Keratinocyte (primary cell): ENCODE measurements around the gene FFAR2. TPM values are rescaled to one million over a fixed set of nuclear protein-coding genes. Genes with fewer than 3 reads are reported as not detected.

ENCODE experiments used
- DNase-seq: peaks from one replicate; pipeline ENCODE4 v3.0.0-alpha.2; 2011; ENCODE audit warnings: low read depth, missing footprints, low spot score
- FAIRE-seq: peaks from 2 replicates; lab custom pipeline; 2011; peaks lifted over from hg19 to GRCh38; lab: Jason Lieb, UNC
- H2AFZ ChIP-seq: 2 replicates; pipeline ENCODE4 v1.6.0; 2012; ENCODE audit warnings: low read length, control low read depth, inconsistent platforms; ENCODE audit not compliant: control insufficient read depth
- H3K27ac ChIP-seq: 2 replicates; pipeline ENCODE4 v1.5.1; 2011; ENCODE audit warnings: low read length; ENCODE audit not compliant: control insufficient read depth, insufficient read depth
- H3K27me3 ChIP-seq: 3 replicates; pipeline ENCODE4 v1.6.0; 2011; ENCODE audit warnings: low read length; ENCODE audit not compliant: control insufficient read depth, insufficient read depth; ENCODE audit errors: extremely low read depth
- H3K36me3 ChIP-seq, 2 experiments: 2 replicates in 1 of 2; 3 replicates in 1 of 2; pipeline ENCODE4 v1.5.1; 2011; ENCODE audit warnings: low read length in 2 of 2, mild to moderate bottlenecking in 1 of 2; ENCODE audit not compliant: control insufficient read depth in 2 of 2, insufficient read depth in 2 of 2; ENCODE audit errors: extremely low read depth in 1 of 2
- H3K4me1 ChIP-seq: 3 replicates; pipeline ENCODE4 v1.5.1; 2011; ENCODE audit warnings: low read length; ENCODE audit not compliant: control insufficient read depth, insufficient read depth; ENCODE audit errors: extremely low read depth
- H3K4me2 ChIP-seq: 3 replicates; pipeline ENCODE4 v1.6.0; 2011; ENCODE audit warnings: low read depth, low read length; ENCODE audit not compliant: control insufficient read depth, insufficient read depth; ENCODE audit errors: extremely low read depth
- H3K4me3 ChIP-seq, 3 experiments: fragments of 200-600 bp in 1 of 3; sonication (generic) in 1 of 3; 2 replicates in 2 of 3; 3 replicates in 1 of 3; pipeline ENCODE4 v1.5.1; 2011 to 2016; ENCODE audit warnings: low read length in 3 of 3, mild to moderate bottlenecking in 3 of 3, control low read depth in 2 of 3, inconsistent platforms in 1 of 3, low read depth in 1 of 3, mixed read lengths in 1 of 3, mixed run types in 1 of 3, moderate library complexity in 1 of 3; ENCODE audit not compliant: control insufficient read depth in 2 of 3, insufficient read depth in 2 of 3; ENCODE audit errors: extremely low read depth in 1 of 3
- H3K79me2 ChIP-seq: 2 replicates; pipeline ENCODE4 v1.6.0; 2012; ENCODE audit warnings: low read length; ENCODE audit not compliant: control insufficient read depth, insufficient read depth
- H3K9ac ChIP-seq: 3 replicates; pipeline ENCODE4 v1.6.0; 2011; ENCODE audit warnings: low read length; ENCODE audit not compliant: control insufficient read depth, insufficient read depth; ENCODE audit errors: extremely low read depth
- H3K9me1 ChIP-seq: 3 replicates; pipeline ENCODE4 v1.6.0; 2011; ENCODE audit warnings: low read length; ENCODE audit not compliant: control insufficient read depth, insufficient read depth; ENCODE audit errors: extremely low read depth
- H3K9me3 ChIP-seq: 2 replicates; pipeline ENCODE4 v1.5.1; 2012; ENCODE audit warnings: low read depth, low read length; ENCODE audit not compliant: control insufficient read depth
- H4K20me1 ChIP-seq: 3 replicates; pipeline ENCODE4 v1.6.0; 2011; ENCODE audit warnings: low read length; ENCODE audit not compliant: control insufficient read depth, insufficient read depth; ENCODE audit errors: extremely low read depth
- EZH2 ChIP-seq: IDR thresholded peaks from one replicate; pipeline ENCODE4 v1.6.1; 2012; ENCODE audit warnings: inconsistent platforms, mild to moderate bottlenecking, low read length, moderate library complexity
- dilution Hi-C: fragments of 300-500 bp; cut with MboI; formaldehyde crosslinking; loops from one replicate; pipeline ENCODE4 v1.7.0; 2020; ENCODE audit warnings: low sequenced_read_pairs; ENCODE audit not compliant: extremely low pct_ligation_motif_present
- polyA plus RNA-seq, 5 experiments: library from polyadenylated mRNA; depleted of rRNA in 3 of 5; stranded (reverse) in 3 of 5; stranded (forward) in 1 of 5; unstranded in 1 of 5; fragments of >200 nt; gene quantifications; 1 replicate in 1 of 5; 2 replicates in 3 of 5; 3 replicates in 1 of 5; pipeline versions ENCODE4 v1.2.1 to v1.2.3, GENCODE V29; 2011 to 2012; ENCODE audit warnings: missing spikeins in 2 of 5, low read depth in 1 of 5, low replicate concordance in 1 of 5
- TF ChIP-seq, protein P1 (sequence below), 3 experiments: IDR thresholded peaks in 1 of 3; conservative IDR thresholded peaks in 1 of 3; optimal IDR thresholded peaks in 1 of 3; 2 replicates in 2 of 3; 3 replicates in 1 of 3; pipeline versions ENCODE3 to v1.5.1; 2011; ENCODE audit warnings: low read length in 3 of 3, mild to moderate bottlenecking in 3 of 3, moderate library complexity in 2 of 3, control low read depth in 1 of 3, inconsistent platforms in 1 of 3; ENCODE audit not compliant: insufficient read depth in 2 of 3; ENCODE audit errors: extremely low read depth in 1 of 3

The FFAR2 gene
- polyA plus RNA-seq, 1 donor (not counting 4 experiments of a cell fraction or from before 2014, with no cell fraction given) = not detected

DNA sequence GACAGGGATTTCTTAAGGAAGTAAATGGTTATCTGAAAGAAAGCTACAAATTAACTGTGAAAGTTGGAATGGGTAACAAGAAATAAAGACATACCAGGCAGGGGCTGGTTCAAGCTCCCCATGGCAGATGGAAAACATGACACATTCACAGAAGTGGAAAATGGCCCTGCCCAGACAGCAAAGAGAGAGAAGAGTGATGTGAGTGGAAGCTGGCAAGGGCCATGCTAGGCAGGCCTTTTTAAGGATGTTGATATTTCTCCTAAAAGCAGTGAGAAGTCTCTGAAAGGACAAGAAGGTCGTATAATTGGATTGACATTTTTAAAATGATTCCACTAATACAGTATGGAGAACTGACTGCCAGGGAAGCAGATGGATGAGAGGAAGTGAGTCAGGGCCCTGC is 3.3 kb upstream of the FFAR2 start:
- Histone ChIP-seq H3K4me3 (no peak overlapping the region), H3K4me1 (no peaks in the 10 kb centered on the region), H2AFZ (no peak overlapping the region), H3K9ac (no peak overlapping the region), H4K20me1 (no peaks in the 10 kb centered on the region), H3K36me3 (no peaks in the 10 kb centered on the region), H3K79me2 (no peaks in the 10 kb centered on the region), H3K9me1 (no peaks in the 10 kb centered on the region), H3K27ac (no peak overlapping the region), H3K27me3 (peaks cover 15% of the 10 kb centered on the region), H3K9me3 (no peaks in the 10 kb centered on the region), H3K4me2 (no peak overlapping the region)
- dilution Hi-C loops = no loop called here
- TF ChIP-seq EZH2 = no peak
- TF ChIP-seq, protein P1, sequence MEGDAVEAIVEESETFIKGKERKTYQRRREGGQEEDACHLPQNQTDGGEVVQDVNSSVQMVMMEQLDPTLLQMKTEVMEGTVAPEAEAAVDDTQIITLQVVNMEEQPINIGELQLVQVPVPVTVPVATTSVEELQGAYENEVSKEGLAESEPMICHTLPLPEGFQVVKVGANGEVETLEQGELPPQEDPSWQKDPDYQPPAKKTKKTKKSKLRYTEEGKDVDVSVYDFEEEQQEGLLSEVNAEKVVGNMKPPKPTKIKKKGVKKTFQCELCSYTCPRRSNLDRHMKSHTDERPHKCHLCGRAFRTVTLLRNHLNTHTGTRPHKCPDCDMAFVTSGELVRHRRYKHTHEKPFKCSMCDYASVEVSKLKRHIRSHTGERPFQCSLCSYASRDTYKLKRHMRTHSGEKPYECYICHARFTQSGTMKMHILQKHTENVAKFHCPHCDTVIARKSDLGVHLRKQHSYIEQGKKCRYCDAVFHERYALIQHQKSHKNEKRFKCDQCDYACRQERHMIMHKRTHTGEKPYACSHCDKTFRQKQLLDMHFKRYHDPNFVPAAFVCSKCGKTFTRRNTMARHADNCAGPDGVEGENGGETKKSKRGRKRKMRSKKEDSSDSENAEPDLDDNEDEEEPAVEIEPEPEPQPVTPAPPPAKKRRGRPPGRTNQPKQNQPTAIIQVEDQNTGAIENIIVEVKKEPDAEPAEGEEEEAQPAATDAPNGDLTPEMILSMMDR (optimal IDR thresholded peaks at IDR 0.05 in 1 of 3, IDR thresholded peaks at IDR 0.05 in 1 of 3, conservative IDR thresholded peaks at IDR 0.05 in 1 of 3; ENCODE audit: extremely low read depth in 1 of 3, insufficient read depth in 2 of 3, low read length in 3 of 3) = no peak
- DNase-seq = no peak
- no peak for FAIRE-seq

DNA sequence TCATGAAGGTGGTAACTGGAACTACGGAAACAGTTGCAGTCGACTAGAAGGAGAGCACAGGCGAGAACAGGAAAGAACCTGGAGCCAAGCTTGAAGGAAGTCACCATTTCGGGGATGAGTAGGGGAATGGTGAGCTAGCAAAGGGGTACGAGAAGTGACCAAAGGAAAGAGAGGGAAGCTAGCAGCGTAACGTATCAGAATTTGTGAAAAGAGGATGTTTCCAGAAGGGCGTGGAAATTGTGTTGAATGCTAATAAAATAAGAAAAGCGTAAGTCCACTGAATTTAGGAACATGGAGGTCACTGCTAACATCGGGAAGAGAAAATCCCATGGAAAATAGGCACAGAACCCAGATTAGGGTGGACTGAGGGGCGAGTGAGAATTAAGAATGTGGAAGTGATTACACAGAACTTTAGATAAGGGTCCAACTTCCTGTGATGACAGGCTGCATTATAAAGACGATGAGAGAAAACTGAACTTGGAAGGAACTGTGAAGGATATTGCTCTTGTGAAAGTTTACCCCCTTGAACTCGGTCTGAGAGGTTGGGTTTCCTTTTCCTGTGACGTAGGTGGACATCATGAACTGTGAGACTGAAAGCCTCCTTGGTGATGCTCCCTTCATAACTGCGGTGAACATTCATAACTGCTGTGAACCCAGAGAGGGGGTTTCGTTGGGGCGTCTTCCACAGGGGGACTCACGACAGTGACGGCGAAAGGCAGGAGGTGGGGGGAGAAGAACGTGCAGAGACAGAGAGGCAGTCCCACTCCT is 2.0 kb upstream of the FFAR2 start:
- Histone ChIP-seq H3K27ac (no peak overlapping the region), H3K9me1 (no peaks in the 10 kb centered on the region), H3K9ac (no peak overlapping the region), H4K20me1 (no peaks in the 10 kb centered on the region), H3K36me3 (no peaks in the 10 kb centered on the region), H3K27me3 (peaks cover 25% of the 10 kb centered on the region), H2AFZ (no peak overlapping the region), H3K4me2 (no peak overlapping the region), H3K4me1 (no peaks in the 10 kb centered on the region), H3K4me3 (no peak overlapping the region), H3K9me3 (no peaks in the 10 kb centered on the region), H3K79me2 (no peaks in the 10 kb centered on the region)
- no peak for FAIRE-seq
- DNase-seq = no peak
- dilution Hi-C loops = no loop called here
- TF ChIP-seq, protein P1 (optimal IDR thresholded peaks at IDR 0.05 in 1 of 3, IDR thresholded peaks at IDR 0.05 in 1 of 3, conservative IDR thresholded peaks at IDR 0.05 in 1 of 3; ENCODE audit: extremely low read depth in 1 of 3, insufficient read depth in 2 of 3, low read length in 3 of 3) = no peak
- no peak for TF ChIP-seq EZH2
